Spleen (tissue), 11 donors: ENCODE measurements around the gene FOXRED2. TPM values are rescaled to one million over a fixed set of nuclear protein-coding genes. Genes with fewer than 3 reads are reported as not detected.

Experiments used
- DNase-seq: peaks from one replicate; pipeline ENCODE4 v3.0.0-alpha.2; 2020
- H3K27ac ChIP-seq, 8 donors: fragments of 200-600 bp; sonication (generic) in 7 of 8; 1 replicate in 4 of 8; 2 replicates in 4 of 8; pipeline versions ENCODE4 v1.5.0 to v1.8.0; 2016 to 2021; ENCODE audit warnings: inconsistent platforms in 4 of 8, mild to moderate bottlenecking in 4 of 8, moderate library complexity in 1 of 8
- H3K27me3 ChIP-seq, 7 donors: fragments of 200-600 bp; sonication (generic) in 6 of 7; replicated peaks in 1 of 7; 1 replicate in 4 of 7; 2 replicates in 3 of 7; pipeline versions ENCODE4 v1.5.0 to v1.8.0; 2016 to 2021; ENCODE audit warnings: inconsistent platforms in 3 of 7, mild to moderate bottlenecking in 1 of 7
- H3K36me3 ChIP-seq, 6 donors: fragments of 200-600 bp; sonication (generic) in 5 of 6; 1 replicate in 4 of 6; 2 replicates in 2 of 6; pipeline versions ENCODE4 v1.5.0 to v1.8.0; 2016 to 2021; ENCODE audit warnings: inconsistent platforms in 2 of 6
- H3K4me1 ChIP-seq, 6 donors: fragments of 200-600 bp; sonication (generic) in 5 of 6; 1 replicate in 3 of 6; 2 replicates in 3 of 6; pipeline versions ENCODE4 v1.5.0 to v1.8.0; 2016 to 2021; ENCODE audit warnings: inconsistent platforms in 3 of 6
- H3K4me3 ChIP-seq, 8 donors: fragments of 200-600 bp; sonication (generic) in 7 of 8; 1 replicate in 4 of 8; 2 replicates in 4 of 8; pipeline versions ENCODE4 v1.5.0 to v1.8.0; 2016 to 2021; ENCODE audit warnings: inconsistent platforms in 4 of 8, mild to moderate bottlenecking in 4 of 8, moderate library complexity in 2 of 8
- H3K9me3 ChIP-seq, 8 donors: fragments of 200-600 bp; sonication (generic) in 7 of 8; 1 replicate in 4 of 8; 2 replicates in 4 of 8; pipeline versions ENCODE4 v1.5.0 to v1.8.0; 2016 to 2021; ENCODE audit warnings: inconsistent platforms in 4 of 8
- POLR2A ChIP-seq, 3 donors: fragments of 450-650 bp; IDR thresholded peaks; one replicate each; pipeline ENCODE4 v1.5.1; 2017; ENCODE audit warnings: antibody characterized with exemption in 3 of 3, mild to moderate bottlenecking in 1 of 3
- POLR2AphosphoS5 ChIP-seq, 3 donors: sonication (generic); formaldehyde crosslinking; IDR thresholded peaks; one replicate each; pipeline ENCODE4 v1.5.1; 2017; ENCODE audit warnings: antibody characterized with exemption in 3 of 3
- WGBS, 5 donors: extraction: QIAGEN DNeasy Blood & Tissue Kit in 3 of 5; methylation state at CpG; one replicate each; pipeline versions ENCODE4 v1.1.5 to v1.1.7; 2013 to 2018; 5-methylcytosine and 5-hydroxymethylcytosine counted together
- intact Hi-C: fragments of 100-400 bp; cut with DNase I; formaldehyde crosslinking; loops from one replicate; pipeline ENCODE4 v1.15.0; 2023; ENCODE audit warnings: low total_unique reads
- polyA plus RNA-seq, 3 donors: library from polyadenylated mRNA; stranded (reverse); fragments of 200-250 nt; gene quantifications; one replicate each; pipeline ENCODE4 v1.2.1, GENCODE V29; 2013
- total RNA-seq, 7 donors: library from RNA; depleted of rRNA in 3 of 7; stranded (reverse); fragments of >200 nt in 3 of 7; fragmentation: NEBNext Ultra II Directional in 4 of 7; extraction: Animal tissue kit (Norgen Biotek cat#: 25700) in 4 of 7; gene quantifications; one replicate each; pipeline versions ENCODE4 v1.1.0 to v1.2.1, GENCODE V29; 2016 to 2021
- TF ChIP-seq, protein P1 (sequence below), 11 experiments: fragments of 200-600 bp in 7 of 11; fragments of 450-650 bp in 4 of 11; sonication (generic) in 4 of 11; IDR thresholded peaks in 8 of 11; conservative IDR thresholded peaks in 3 of 11; 1 replicate in 7 of 11; 2 replicates in 4 of 11; pipeline versions ENCODE4 v1.4.0 to v1.8.0; 2016 to 2021; ENCODE audit warnings: antibody characterized with exemption in 11 of 11, inconsistent platforms in 4 of 11, mild to moderate bottlenecking in 1 of 11
- donor health status: healthy with polysubstance abuse.
- donor health status: DM: no; HTN: no; CAD: no; lungs with moderate emphysema.
- donor health status: DM: no; HTN: no; CAD: no.
- donor health status: Bipolar disorder and iron deficiency.
- donor health status: healthy.
- donor health status: DM: no; HTN: no; CAD: no.
- donor health status: DM: yes; HTN: yes; CAD: no.

FOXRED2 gene
- total and polyA plus RNA-seq, 10 donors = 1.1 to 42.0 (median 26.3) TPM

DNA sequence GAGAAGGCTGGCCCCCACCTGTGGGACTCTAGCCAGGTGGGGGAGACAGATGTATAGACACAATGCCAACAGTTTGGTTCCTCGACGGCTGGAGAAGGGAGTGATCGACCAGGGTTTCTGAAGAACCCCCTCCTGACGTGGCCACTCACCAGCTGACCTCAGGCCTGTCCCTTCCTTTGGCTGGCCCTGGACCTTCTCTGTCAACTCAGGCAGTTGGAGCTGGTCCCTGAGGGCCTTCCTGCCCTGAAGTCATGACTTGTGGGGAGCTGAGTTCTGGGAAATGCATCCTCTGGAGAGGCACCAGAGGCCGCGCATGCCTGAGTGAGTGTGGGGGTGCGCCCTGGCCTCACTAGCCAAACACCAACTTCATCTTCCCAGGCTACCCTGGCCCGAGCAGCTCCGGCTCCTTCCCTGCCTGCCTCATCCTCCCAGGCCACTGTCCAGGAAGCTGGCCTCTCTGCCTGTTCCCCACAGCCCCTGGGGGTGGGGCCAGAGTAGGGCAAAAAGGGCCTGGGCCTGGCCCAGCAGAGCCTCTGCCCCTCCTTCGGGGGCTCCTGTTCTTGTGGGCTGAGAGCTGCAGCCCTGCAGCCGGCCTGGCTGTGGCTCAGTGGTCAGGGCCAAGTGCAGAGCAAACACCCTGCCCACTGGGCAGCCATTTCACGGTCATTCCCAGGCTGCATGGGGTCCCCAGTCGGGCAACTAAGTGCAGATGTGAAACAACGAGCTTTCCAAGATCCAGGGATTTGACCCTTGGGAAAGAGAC, 49.0 kb downstream of the FOXRED2 start:
- peak; percentile 81 for DNase-seq
- Histone ChIP-seq H3K27me3 (no peaks in the 10 kb centered on the region), H3K27ac (peak overlapping the region; percentile 48 to 98 (median 95)), H3K9me3 (no peaks in the 10 kb centered on the region), H3K4me3 (no peak overlapping the region), H3K36me3 (no peaks in the 10 kb centered on the region), H3K4me1 (peaks cover 25 to 83% (median 65%) of the 10 kb centered on the region in 6 donors)
- TF ChIP-seq POLR2AphosphoS5 (IDR thresholded peaks at IDR 0.05) = peak; percentile 70 to 74 (median 73)
- TF ChIP-seq, protein P1, sequence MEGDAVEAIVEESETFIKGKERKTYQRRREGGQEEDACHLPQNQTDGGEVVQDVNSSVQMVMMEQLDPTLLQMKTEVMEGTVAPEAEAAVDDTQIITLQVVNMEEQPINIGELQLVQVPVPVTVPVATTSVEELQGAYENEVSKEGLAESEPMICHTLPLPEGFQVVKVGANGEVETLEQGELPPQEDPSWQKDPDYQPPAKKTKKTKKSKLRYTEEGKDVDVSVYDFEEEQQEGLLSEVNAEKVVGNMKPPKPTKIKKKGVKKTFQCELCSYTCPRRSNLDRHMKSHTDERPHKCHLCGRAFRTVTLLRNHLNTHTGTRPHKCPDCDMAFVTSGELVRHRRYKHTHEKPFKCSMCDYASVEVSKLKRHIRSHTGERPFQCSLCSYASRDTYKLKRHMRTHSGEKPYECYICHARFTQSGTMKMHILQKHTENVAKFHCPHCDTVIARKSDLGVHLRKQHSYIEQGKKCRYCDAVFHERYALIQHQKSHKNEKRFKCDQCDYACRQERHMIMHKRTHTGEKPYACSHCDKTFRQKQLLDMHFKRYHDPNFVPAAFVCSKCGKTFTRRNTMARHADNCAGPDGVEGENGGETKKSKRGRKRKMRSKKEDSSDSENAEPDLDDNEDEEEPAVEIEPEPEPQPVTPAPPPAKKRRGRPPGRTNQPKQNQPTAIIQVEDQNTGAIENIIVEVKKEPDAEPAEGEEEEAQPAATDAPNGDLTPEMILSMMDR (IDR thresholded peaks at IDR 0.05 in 8 of 11, conservative IDR thresholded peaks at IDR 0.05 in 3 of 11) = no peak
- 57 to 66% (median 61%) methylated on average over 6 to 14 of the region's 14 CpGs for WGBS, 5 donors
- intact Hi-C loops = no loop called here

DNA sequence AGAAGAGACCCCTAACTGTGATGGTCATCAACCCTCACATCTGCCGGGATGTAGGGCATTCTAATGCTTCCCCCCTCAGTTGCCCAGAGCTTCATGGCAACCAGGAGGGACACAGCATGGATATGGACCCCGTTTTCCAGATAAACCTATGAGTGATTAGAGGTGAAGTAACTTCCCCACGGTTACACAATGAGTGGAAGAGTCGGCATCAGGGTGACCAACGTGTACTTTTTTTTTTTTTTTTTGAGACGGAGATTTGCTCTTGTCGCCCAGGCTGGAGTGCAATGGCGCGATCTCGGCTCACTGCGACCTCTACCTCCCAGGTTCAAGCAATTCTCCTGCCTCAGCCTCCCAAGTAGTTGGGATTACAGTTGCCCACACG, 50.4 kb downstream of the FOXRED2 start:
- no peak for DNase-seq
- intact Hi-C loops = no loop called here
- Histone ChIP-seq H3K9me3 (no peaks in the 10 kb centered on the region), H3K4me3 (peak overlapping the region in 1 of 8 donors; percentile 71), H3K36me3 (no peaks in the 10 kb centered on the region), H3K27ac (peak overlapping the region; percentile 76 to 98 (median 96)), H3K27me3 (no peaks in the 10 kb centered on the region), H3K4me1 (peaks cover 37 to 83% (median 69%) of the 10 kb centered on the region in 6 donors)
- TF ChIP-seq POLR2A (IDR thresholded peaks at IDR 0.05) = no peak
- TF ChIP-seq, protein P1 (IDR thresholded peaks at IDR 0.05 in 8 of 11, conservative IDR thresholded peaks at IDR 0.05 in 3 of 11) = no peak
- TF ChIP-seq POLR2AphosphoS5 (IDR thresholded peaks at IDR 0.05) = no peak
- WGBS, 5 donors = 67 to 83% (median 68%) methylated on average over 12 of the region's 12 CpGs

- Histone ChIP-seq H3K27me3 (no peaks in the 10 kb centered on the region), H3K9me3 (no peaks in the 10 kb centered on the region), H3K4me3 (peak overlapping the region in 7 of 8 donors; percentile 39 to 71 (median 46)), H3K27ac (peak overlapping the region; percentile 76 to 98 (median 96)), H3K4me1 (peaks cover 43 to 84% (median 73%) of the 10 kb centered on the region in 6 donors), H3K36me3 (no peaks in the 10 kb centered on the region)
- intact Hi-C loops = no loop called here
- 65 to 78% (median 72%) methylated on average over 16 to 21 of the region's 21 CpGs for WGBS, 5 donors
- TF ChIP-seq POLR2A (IDR thresholded peaks at IDR 0.05) = no peak
- TF ChIP-seq POLR2AphosphoS5 (IDR thresholded peaks at IDR 0.05) = no peak
- TF ChIP-seq, protein P1 (IDR thresholded peaks at IDR 0.05 in 8 of 11, conservative IDR thresholded peaks at IDR 0.05 in 3 of 11) = no peak
- peak; percentile 76 for DNase-seq
These were observed 51.0 kb downstream of the FOXRED2 start for GRCh38 chr22:36455571-36456463.
